CD4-positive, alpha-beta memory T cell (primary cell): ENCODE measurements around the gene MBLAC2. TPM values are rescaled to one million over a fixed set of nuclear protein-coding genes. Genes with fewer than 3 reads are reported as not detected.
A peak's percentile ranks its signal among the peaks of the same experiment; 100 is the strongest.

Experiments used
- CTCF ChIA-PET: fragments of 350-600 bp; sonication (Branson Sonifier 250); formaldehyde crosslinking; loops from one replicate; lab custom pipeline; 2021; ENCODE audit warnings: inconsistent platforms; ENCODE audit not compliant: partially characterized antibody; lab: Charles Lee
- POLR2A ChIA-PET: fragments of 350-600 bp; sonication (Branson Sonifier 250); formaldehyde crosslinking; loops from one replicate; lab custom pipeline; 2021; ENCODE audit not compliant: partially characterized antibody; lab: Charles Lee
- DNase-seq, 5 donors: peaks; one replicate each; pipeline versions ENCODE4 v3.0.0 to v3.0.0-alpha.2; 2020 to 2022; ENCODE audit warnings: mixed read lengths in 1 of 5
- H3K27ac ChIP-seq: one replicate; pipeline ENCODE4 v1.7.0; 2013; ENCODE audit warnings: low read depth, low read length
- H3K27me3 ChIP-seq: 2 replicates; pipeline ENCODE4 v1.7.0; 2013; ENCODE audit warnings: mild to moderate bottlenecking, low read length, moderate library complexity; ENCODE audit not compliant: insufficient read depth
- H3K36me3 ChIP-seq: 2 replicates; pipeline ENCODE4 v1.7.0; 2013; ENCODE audit warnings: mild to moderate bottlenecking, low read length, moderate library complexity; ENCODE audit not compliant: insufficient read depth
- H3K4me1 ChIP-seq: 2 replicates; pipeline ENCODE4 v1.7.0; 2013; ENCODE audit warnings: mild to moderate bottlenecking, low read length, moderate library complexity; ENCODE audit not compliant: insufficient read depth
- H3K4me3 ChIP-seq, 2 donors: one replicate each; pipeline ENCODE4 v1.7.0; 2013; ENCODE audit warnings: low read length in 2 of 2, mild to moderate bottlenecking in 1 of 2
- H3K9me3 ChIP-seq, 2 donors: one replicate each; pipeline ENCODE4 v1.7.0; 2013; ENCODE audit warnings: low read length in 2 of 2, control low read depth in 1 of 2; ENCODE audit not compliant: control insufficient read depth in 1 of 2
- H3K27ac Mint-ChIP-seq, 7 donors: one replicate each; pipeline ENCODE4 v1.8.0; 2020 to 2021; ENCODE audit warnings: mixed read lengths in 7 of 7, mild to moderate bottlenecking in 6 of 7, inconsistent platforms in 3 of 7, moderate library complexity in 3 of 7
- H3K27me3 Mint-ChIP-seq, 2 donors: one replicate each; pipeline ENCODE4 v1.8.0; 2020 to 2021; ENCODE audit warnings: mixed read lengths in 2 of 2
- H3K36me3 Mint-ChIP-seq, 2 donors: one replicate each; pipeline ENCODE4 v1.8.0; 2020 to 2021; ENCODE audit warnings: mixed read lengths in 2 of 2, inconsistent platforms in 1 of 2, mild to moderate bottlenecking in 1 of 2
- H3K4me1 Mint-ChIP-seq, 4 donors: one replicate each; pipeline ENCODE4 v1.8.0; 2020 to 2021; ENCODE audit warnings: mixed read lengths in 4 of 4, mild to moderate bottlenecking in 1 of 4
- H3K4me3 Mint-ChIP-seq, 8 donors: one replicate each; pipeline ENCODE4 v1.8.0; 2020 to 2021; ENCODE audit warnings: mixed read lengths in 8 of 8, mild to moderate bottlenecking in 7 of 8, moderate library complexity in 6 of 8, inconsistent platforms in 3 of 8
- H3K9me3 Mint-ChIP-seq, 8 donors: one replicate each; pipeline ENCODE4 v1.8.0; 2020 to 2021; ENCODE audit warnings: mixed read lengths in 8 of 8, mild to moderate bottlenecking in 5 of 8, inconsistent platforms in 3 of 8, moderate library complexity in 1 of 8
- intact Hi-C: fragments of 100-400 bp; cut with micrococcal nuclease; formaldehyde crosslinking; loops from one replicate; pipeline ENCODE4 v1.15.1; 2023
- polyA plus RNA-seq, 2 donors: library from polyadenylated mRNA; unstranded; fragments of 300-500 nt; fragmentation: Illumina TruSeq; gene quantifications; one replicate each; pipeline ENCODE4 v1.2.3, GENCODE V29; 2021
- total RNA-seq, 2 experiments: library from RNA; stranded (reverse); gene quantifications; one replicate each; pipeline ENCODE4 v1.2.3, GENCODE V29; 2021

Gene MBLAC2
- total and polyA plus RNA-seq, 4 experiments from 2014 or later: 1.9 to 16.1 (median 9.8) TPM

DNA sequence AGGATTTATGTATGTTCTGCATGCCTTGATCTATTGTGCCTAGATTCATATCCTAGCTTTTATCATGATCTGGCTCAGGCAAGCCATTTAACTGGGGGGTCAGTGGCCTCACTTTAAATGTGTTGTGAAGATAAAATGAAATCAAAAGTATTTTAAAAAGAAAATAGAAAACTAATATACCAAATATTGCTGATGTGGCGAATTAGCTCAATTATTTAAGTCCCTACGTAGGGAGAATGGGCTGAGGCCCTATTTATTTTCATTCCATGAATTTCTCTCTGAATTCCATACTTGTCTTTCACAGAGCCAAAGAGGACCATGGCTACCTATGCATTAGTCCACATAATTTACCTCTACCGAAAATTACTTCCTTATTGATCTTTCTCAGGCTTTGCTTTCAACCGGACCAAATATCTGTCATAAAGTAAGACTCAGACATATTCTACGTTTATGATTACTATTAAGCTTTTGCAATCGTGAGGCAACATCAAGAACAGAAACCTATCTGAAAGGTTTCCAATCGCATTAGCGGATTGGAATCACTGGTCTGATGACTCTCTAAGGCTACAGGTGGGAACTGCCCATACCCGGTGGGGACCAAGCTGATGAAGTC is 1.7 kb downstream of the MBLAC2 start:
- H3K36me3 ChIP-seq: no peaks in the 10 kb centered on the region
- Mint-ChIP-seq H3K27me3 (no peaks in the 10 kb centered on the region), H3K4me1 (peaks cover 24 to 46% (median 37%) of the 10 kb centered on the region in 4 donors), H3K9me3 (peaks cover 0 to 20% (median 13%) of the 10 kb centered on the region in 8 donors), H3K36me3 (peaks cover 25 to 36% of the 10 kb centered on the region in 2 donors), H3K4me3 (peak overlapping the region; percentile 95 to 99 (median 99)), H3K27ac (peak overlapping the region in 6 of 7 donors; percentile 84 to 98 (median 90))
- H3K27ac ChIP-seq: no peak overlapping the region
- peak in 1 of 5 donors; percentile 1 for DNase-seq
- ChIA-PET CTCF (interaction anchor here (1.3 to 5.4 kb wide), 4 partner anchors 12 to 56 kb away, joined by 3 to 45 read pairs (median 18); partner anchors contain the start of gene LYSMD3), POLR2A (interaction anchor here (0.8 to 7.0 kb wide), 3 partner anchors 33 to 62 kb away, joined by 3 to 72 read pairs (median 50); partner anchors contain the start of genes CETN3 and LYSMD3)
- no peaks in the 10 kb centered on the region for H3K9me3 ChIP-seq
- H3K4me3 ChIP-seq: peak overlapping the region; percentile 11 to 79
- peaks cover 35% of the 10 kb centered on the region for H3K4me1 ChIP-seq
- no peaks in the 10 kb centered on the region for H3K27me3 ChIP-seq
- intact Hi-C loops: no loop called here

DNA sequence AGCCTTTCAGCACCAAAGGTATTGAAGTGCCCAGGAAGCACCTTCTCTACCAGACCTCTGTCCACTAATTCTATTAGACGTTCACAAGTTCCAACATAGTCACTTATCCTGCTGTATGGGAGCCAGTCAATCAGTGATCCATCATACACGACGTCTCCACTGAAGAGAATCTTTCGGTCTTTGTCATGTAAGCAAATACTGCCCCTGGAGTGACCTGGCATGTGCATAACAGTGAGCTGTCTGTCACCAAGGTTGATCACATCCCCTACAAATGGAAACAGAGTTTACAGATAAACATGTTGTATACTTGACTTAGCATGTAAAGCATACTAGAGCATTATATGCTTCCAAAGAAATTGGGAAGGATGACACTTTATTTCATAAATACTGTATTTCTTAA is 13.3 kb downstream of the MBLAC2 start:
- Mint-ChIP-seq H3K36me3 (peaks cover 10 to 14% of the 10 kb centered on the region in 2 donors), H3K4me1 (peaks cover 0 to 6% (median under 1%) of the 10 kb centered on the region in 4 donors), H3K9me3 (no peaks in the 10 kb centered on the region), H3K4me3 (no peak overlapping the region), H3K27me3 (no peaks in the 10 kb centered on the region), H3K27ac (peak overlapping the region in 1 of 7 donors; percentile 23)
- ChIA-PET CTCF (interaction anchor here (0.6 to 2.4 kb wide), 6 partner anchors 9 to 27 kb away, joined by 3 to 16 read pairs (median 3); partner anchors contain the start of genes MBLAC2 and POLR3G), POLR2A (no interaction called here)
- H3K4me3 ChIP-seq: no peak overlapping the region
- intact Hi-C loops: no loop called here
- H3K27ac ChIP-seq: no peak overlapping the region
- no peaks in the 10 kb centered on the region for H3K27me3 ChIP-seq
- H3K36me3 ChIP-seq: no peaks in the 10 kb centered on the region
- DNase-seq: no peak
- H3K4me1 ChIP-seq: no peaks in the 10 kb centered on the region
- no peaks in the 10 kb centered on the region for H3K9me3 ChIP-seq

DNA sequence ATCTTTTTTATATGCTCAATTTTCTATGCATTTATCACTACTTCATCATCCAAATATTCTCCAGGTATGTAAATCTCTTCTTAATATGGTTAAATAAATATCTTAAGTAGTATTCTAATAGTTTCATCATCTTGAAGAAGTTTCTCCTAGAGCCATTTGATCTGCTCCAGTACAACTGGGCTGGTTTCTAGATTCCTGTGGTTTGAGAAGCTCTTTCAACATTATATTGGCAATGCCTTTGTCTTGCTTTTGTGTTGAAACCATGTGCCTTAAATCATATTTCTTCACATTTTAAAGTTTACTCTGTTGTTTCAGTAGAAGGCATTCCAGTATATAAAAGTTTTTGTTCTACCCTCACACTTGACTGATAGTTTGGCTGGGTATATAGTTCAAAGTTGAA is 27.6 kb downstream of the MBLAC2 start:
- no peaks in the 10 kb centered on the region for H3K4me1 Mint-ChIP-seq
- H3K36me3 Mint-ChIP-seq: peaks cover 0 to 3% of the 10 kb centered on the region in 2 donors
- no peak for DNase-seq
- H3K36me3 ChIP-seq: no peaks in the 10 kb centered on the region
- no peak overlapping the region for H3K27ac ChIP-seq
- no peak overlapping the region for H3K4me3 Mint-ChIP-seq
- ChIA-PET CTCF (no interaction called here), POLR2A (no interaction called here)
- H3K27ac Mint-ChIP-seq: no peak overlapping the region
- H3K27me3 ChIP-seq: no peaks in the 10 kb centered on the region
- no peaks in the 10 kb centered on the region for H3K9me3 ChIP-seq
- intact Hi-C loops: no loop called here
- no peaks in the 10 kb centered on the region for H3K27me3 Mint-ChIP-seq
- H3K4me3 ChIP-seq: no peak overlapping the region
- H3K4me1 ChIP-seq: no peaks in the 10 kb centered on the region
- peaks cover 0 to 5% (median 0%) of the 10 kb centered on the region in 8 donors for H3K9me3 Mint-ChIP-seq

DNA sequence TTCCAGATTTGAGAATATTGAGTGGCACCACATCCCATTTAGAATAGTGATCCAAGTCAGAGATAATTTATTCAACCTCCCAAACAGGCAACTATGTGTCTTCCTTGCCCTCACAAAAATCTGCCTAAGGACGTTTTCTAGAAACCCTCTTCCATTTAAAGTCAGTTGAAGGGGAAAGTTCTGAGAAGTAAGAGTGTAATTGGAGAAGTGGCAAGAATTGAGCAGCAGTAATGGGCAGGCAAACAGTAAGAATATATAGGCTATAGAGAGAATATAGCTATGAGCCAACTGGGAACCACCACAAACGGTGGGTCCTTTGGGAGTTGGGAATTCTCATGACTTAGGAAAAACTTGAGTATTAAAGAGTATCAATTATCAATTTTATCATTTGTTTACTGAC is 33.9 kb downstream of the MBLAC2 start:
- Histone ChIP-seq H3K4me3 (no peak overlapping the region), H3K36me3 (no peaks in the 10 kb centered on the region), H3K27me3 (no peaks in the 10 kb centered on the region), H3K27ac (no peak overlapping the region), H3K4me1 (no peaks in the 10 kb centered on the region), H3K9me3 (no peaks in the 10 kb centered on the region)
- POLR2A ChIA-PET: interaction anchor here (1.5 kb wide), 1 partner anchor 89 kb away, joined by 8 read pairs; the partner anchor contains the start of gene LYSMD3
- H3K9me3 Mint-ChIP-seq: no peaks in the 10 kb centered on the region
- no peaks in the 10 kb centered on the region for H3K36me3 Mint-ChIP-seq
- intact Hi-C loops: loop anchor here (1.0 kb wide), 1 partner anchor 164 kb away; no protein-coding TSS in a partner anchor
- no peak overlapping the region for H3K27ac Mint-ChIP-seq
- peak overlapping the region in 5 of 8 donors; percentile 62 to 88 (median 81) for H3K4me3 Mint-ChIP-seq
- peaks cover 7% of the 10 kb centered on the region in 2 donors for H3K27me3 Mint-ChIP-seq
- CTCF ChIA-PET: interaction anchor here (2.2 to 7.6 kb wide), 6 partner anchors 13 to 343 kb away, joined by 8 to 89 read pairs (median 26); partner anchors contain the start of genes LYSMD3, MBLAC2 and POLR3G
- no peak for DNase-seq
- peaks cover 0 to 7% (median 4%) of the 10 kb centered on the region in 4 donors for H3K4me1 Mint-ChIP-seq

DNA sequence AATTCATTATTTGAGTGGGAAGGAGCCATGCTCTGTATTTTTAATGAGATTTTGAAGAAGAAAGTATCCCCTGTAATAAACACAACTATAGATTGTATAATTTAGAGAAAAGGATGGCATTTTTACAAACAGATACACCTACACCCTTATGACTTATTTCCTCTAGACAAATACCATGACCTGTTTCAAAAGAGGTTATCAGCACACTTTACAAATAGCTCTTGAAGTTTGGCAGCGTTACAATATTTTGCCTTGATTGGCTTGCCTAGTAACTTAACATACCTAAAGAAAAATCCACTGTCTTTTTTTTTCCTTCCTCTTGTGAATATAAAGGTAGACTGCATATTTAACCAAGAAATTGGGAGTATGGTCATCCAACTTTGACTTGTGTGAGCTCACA is 36.5 kb downstream of the MBLAC2 start:
- ChIA-PET POLR2A (interaction anchor here (0.8 to 1.4 kb wide), 2 partner anchors 27 to 28 kb away, joined by 3 to 6 read pairs; partner anchors contain the start of gene CETN3), CTCF (interaction anchor here (1.0 to 7.6 kb wide), 7 partner anchors 11 to 346 kb away, joined by 3 to 89 read pairs (median 6); partner anchors contain the start of gene LYSMD3)
- H3K4me3 ChIP-seq: no peak overlapping the region
- Mint-ChIP-seq H3K9me3 (no peaks in the 10 kb centered on the region), H3K27ac (no peak overlapping the region), H3K4me1 (peaks cover 0 to 7% (median 4%) of the 10 kb centered on the region in 4 donors), H3K4me3 (no peak overlapping the region), H3K27me3 (peaks cover 7% of the 10 kb centered on the region in 2 donors), H3K36me3 (no peaks in the 10 kb centered on the region)
- H3K27me3 ChIP-seq: no peaks in the 10 kb centered on the region
- no peak for DNase-seq
- no peaks in the 10 kb centered on the region for H3K4me1 ChIP-seq
- no peak overlapping the region for H3K27ac ChIP-seq
- intact Hi-C loops: loop anchor here (2.0 kb wide), 1 partner anchor 37 kb away; the partner anchor contains the start of genes MBLAC2 and POLR3G
- no peaks in the 10 kb centered on the region for H3K36me3 ChIP-seq
- no peaks in the 10 kb centered on the region for H3K9me3 ChIP-seq

DNA sequence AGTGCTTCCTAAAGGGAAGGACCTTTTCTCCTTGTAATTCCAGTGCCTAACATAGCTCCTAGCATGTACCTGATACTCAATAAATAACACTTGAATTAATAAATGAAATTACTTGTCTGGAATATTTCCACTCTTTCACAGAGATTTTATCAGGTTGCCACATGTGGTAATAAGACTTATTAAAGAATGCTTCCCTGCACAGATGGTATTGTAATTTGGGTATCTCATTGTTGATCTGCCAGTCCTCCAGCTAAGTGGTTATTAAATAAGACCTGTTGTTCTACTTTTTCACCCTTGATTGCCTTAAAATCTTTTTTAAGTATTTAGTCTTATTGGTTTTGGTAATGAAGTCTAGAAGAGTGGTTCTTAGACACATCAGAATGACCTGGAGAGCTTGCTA is 36.9 kb downstream of the MBLAC2 start:
- Histone ChIP-seq H3K36me3 (no peaks in the 10 kb centered on the region), H3K4me3 (no peak overlapping the region), H3K4me1 (no peaks in the 10 kb centered on the region), H3K27me3 (no peaks in the 10 kb centered on the region), H3K9me3 (no peaks in the 10 kb centered on the region), H3K27ac (no peak overlapping the region)
- H3K9me3 Mint-ChIP-seq: no peaks in the 10 kb centered on the region
- CTCF ChIA-PET: interaction anchor here (0.7 to 7.6 kb wide), 8 partner anchors 11 to 1708 kb away, joined by 3 to 89 read pairs (median 5); partner anchors contain the start of gene LYSMD3
- no peaks in the 10 kb centered on the region for H3K36me3 Mint-ChIP-seq
- H3K27ac Mint-ChIP-seq: no peak overlapping the region
- DNase-seq: no peak
- POLR2A ChIA-PET: interaction anchor here (1.4 kb wide), 1 partner anchor 28 kb away, joined by 6 read pairs; the partner anchor contains the start of gene CETN3
- no peak overlapping the region for H3K4me3 Mint-ChIP-seq
- intact Hi-C loops: loop anchor here (2.0 kb wide), 1 partner anchor 37 kb away; the partner anchor contains the start of genes MBLAC2 and POLR3G
- H3K4me1 Mint-ChIP-seq: peaks cover 0 to 7% (median 4%) of the 10 kb centered on the region in 4 donors
- peaks cover 7% of the 10 kb centered on the region in 2 donors for H3K27me3 Mint-ChIP-seq
